CD4-positive, CD25-positive, alpha-beta regulatory T cell (primary cell): ENCODE results near the gene ZW10. TPM values are rescaled to one million over a fixed set of nuclear protein-coding genes. Genes with fewer than 3 reads are reported as not detected.

Source experiments
- ATAC-seq, 2 donors: fragments of 150-1000 bp; cut with Tn5 transposase; one replicate each; pipeline ENCODE4 v1.10.0; 2021; ENCODE audit warnings: low read depth in 2 of 2, moderate number of reproducible peaks in 2 of 2, moderate library complexity in 1 of 2
- DNase-seq, 3 donors: peaks; one replicate each; pipeline versions ENCODE4 v3.0.0 to v3.0.0-alpha.2; 2012 to 2022; ENCODE audit warnings: mixed read lengths in 1 of 3
- H3K27ac ChIP-seq: one replicate; pipeline ENCODE4 v1.7.0; 2013; ENCODE audit warnings: mild to moderate bottlenecking, low read length; ENCODE audit not compliant: insufficient read depth, poor library complexity, severe bottlenecking
- H3K27me3 ChIP-seq: one replicate; pipeline ENCODE4 v1.7.0; 2013; ENCODE audit warnings: low read length; ENCODE audit not compliant: control insufficient read depth, insufficient read depth
- H3K36me3 ChIP-seq: one replicate; pipeline ENCODE4 v1.7.0; 2013; ENCODE audit warnings: mild to moderate bottlenecking, low read length, moderate library complexity; ENCODE audit not compliant: control insufficient read depth, insufficient read depth
- H3K4me1 ChIP-seq: 2 replicates; pipeline ENCODE4 v1.7.0; 2013; ENCODE audit warnings: mild to moderate bottlenecking, low read length; ENCODE audit not compliant: insufficient read depth, control insufficient read depth, poor library complexity, severe bottlenecking
- H3K4me3 ChIP-seq: one replicate; pipeline ENCODE4 v1.7.0; 2013; ENCODE audit warnings: low read depth, mild to moderate bottlenecking, low read length, moderate library complexity
- H3K9me3 ChIP-seq, 2 experiments: 1 replicate in 1 of 2; 2 replicates in 1 of 2; pipeline ENCODE4 v1.7.0; 2013; ENCODE audit warnings: low read length in 2 of 2, mild to moderate bottlenecking in 1 of 2, moderate library complexity in 1 of 2; ENCODE audit not compliant: control insufficient read depth in 2 of 2
- H3K27ac Mint-ChIP-seq, 3 donors: one replicate each; pipeline ENCODE4 v1.8.0; 2020 to 2022; ENCODE audit warnings: mild to moderate bottlenecking in 3 of 3, mixed read lengths in 3 of 3, moderate library complexity in 2 of 3
- H3K27me3 Mint-ChIP-seq: one replicate; pipeline ENCODE4 v1.8.0; 2022; ENCODE audit warnings: mild to moderate bottlenecking, mixed read lengths
- H3K36me3 Mint-ChIP-seq: one replicate; pipeline ENCODE4 v1.8.0; 2020; ENCODE audit warnings: mixed read lengths
- H3K4me1 Mint-ChIP-seq, 4 donors: one replicate each; pipeline ENCODE4 v1.8.0; 2020 to 2022; ENCODE audit warnings: mixed read lengths in 4 of 4, mild to moderate bottlenecking in 1 of 4
- H3K4me3 Mint-ChIP-seq, 4 donors: one replicate each; pipeline ENCODE4 v1.8.0; 2020 to 2022; ENCODE audit warnings: mild to moderate bottlenecking in 4 of 4, mixed read lengths in 4 of 4, moderate library complexity in 3 of 4
- H3K9me3 Mint-ChIP-seq, 7 donors: one replicate each; pipeline ENCODE4 v1.8.0; 2020 to 2022; ENCODE audit warnings: mixed read lengths in 7 of 7, mild to moderate bottlenecking in 3 of 7, moderate library complexity in 2 of 7
- polyA plus RNA-seq, 4 donors: library from polyadenylated mRNA; unstranded; fragments of 300-500 nt; fragmentation: Illumina TruSeq; gene quantifications; one replicate each; pipeline ENCODE4 v1.2.3, GENCODE V29; 2021
- total RNA-seq: library from RNA; stranded (reverse); gene quantifications from one replicate; pipeline ENCODE4 v1.2.3, GENCODE V29; 2022

The ZW10 gene
- total and polyA plus RNA-seq, 5 donors from 2014 or later = 7.7 to 19.6 (median 15.9) TPM

GRCh38 chr11:113683481-113684046 lies 89.9 kb downstream of the ZW10 start:
- no peaks in the 10 kb centered on the region for H3K4me1 ChIP-seq

More at GRCh38 chr11:113683481-113684046, 89.9 kb downstream of the ZW10 start:
- Histone ChIP-seq H3K36me3 (no peaks in the 10 kb centered on the region), H3K4me3 (no peak overlapping the region), H3K9me3 (no peaks in the 10 kb centered on the region), H3K27ac (no peak overlapping the region), H3K27me3 (no peaks in the 10 kb centered on the region)
- Mint-ChIP-seq H3K4me1 (peaks cover 0 to 7% (median 0%) of the 10 kb centered on the region in 4 donors), H3K27me3 (no peaks in the 10 kb centered on the region), H3K4me3 (no peak overlapping the region), H3K9me3 (no peaks in the 10 kb centered on the region), H3K27ac (no peak overlapping the region), H3K36me3 (peaks cover 3% of the 10 kb centered on the region)
- ATAC-seq = no peak
- no peak for DNase-seq

Other genes with a start within 250 kb of the ZW10 start
- gene TMPRSS5, start 67.4 kb downstream of the ZW10 start, total RNA-seq = 0.74 TPM
- gene TMPRSS5, start 67.4 kb downstream of the ZW10 start, polyA plus RNA-seq = under 1 TPM in 1 of 4 donors, not detected in 3; 0.08 TPM
- not detected for gene CLDN25, start 6.1 kb upstream of the ZW10 start, total RNA-seq
- not detected for gene CLDN25, start 6.1 kb upstream of the ZW10 start, polyA plus RNA-seq
- gene USP28, start 101.9 kb upstream of the ZW10 start, total RNA-seq = 20.7 TPM
- gene USP28, start 101.9 kb upstream of the ZW10 start, polyA plus RNA-seq = 10 to 100 TPM; 22.8 to 29.9 (median 28.1) TPM
- not detected for gene HTR3B, start 131.1 kb upstream of the ZW10 start, total RNA-seq
- not detected for gene HTR3B, start 131.1 kb upstream of the ZW10 start, polyA plus RNA-seq
- gene HTR3A, start 201.4 kb upstream of the ZW10 start, total RNA-seq = not detected
- not detected for gene HTR3A, start 201.4 kb upstream of the ZW10 start, polyA plus RNA-seq